Sigmoid colon (tissue), 4 donors: ENCODE measurements around the gene ARID5A.

ENCODE experiments used
- EP300 ChIP-seq, 4 donors: sonication (generic); formaldehyde crosslinking; IDR thresholded peaks; one replicate each; pipeline ENCODE4 v1.6.1; 2017; ENCODE audit warnings: antibody characterized with exemption in 4 of 4
- POLR2A ChIP-seq, 2 donors: fragments of 450-650 bp; IDR thresholded peaks; one replicate each; pipeline ENCODE4 v1.6.1; 2016; ENCODE audit warnings: antibody characterized with exemption in 2 of 2, mild to moderate bottlenecking in 2 of 2, moderate library complexity in 2 of 2
- POLR2AphosphoS5 ChIP-seq, 4 donors: sonication (generic); formaldehyde crosslinking; IDR thresholded peaks; one replicate each; pipeline ENCODE4 v1.6.1; 2017; ENCODE audit warnings: antibody characterized with exemption in 4 of 4
- TF ChIP-seq, protein P1 (sequence below), 4 experiments: fragments of 450-650 bp in 3 of 4; fragments of 200-600 bp in 1 of 4; IDR thresholded peaks; one replicate each; pipeline ENCODE4 v1.5.1; 2016 to 2019; ENCODE audit warnings: antibody characterized with exemption in 4 of 4, mild to moderate bottlenecking in 3 of 4, moderate library complexity in 2 of 4

DNA sequence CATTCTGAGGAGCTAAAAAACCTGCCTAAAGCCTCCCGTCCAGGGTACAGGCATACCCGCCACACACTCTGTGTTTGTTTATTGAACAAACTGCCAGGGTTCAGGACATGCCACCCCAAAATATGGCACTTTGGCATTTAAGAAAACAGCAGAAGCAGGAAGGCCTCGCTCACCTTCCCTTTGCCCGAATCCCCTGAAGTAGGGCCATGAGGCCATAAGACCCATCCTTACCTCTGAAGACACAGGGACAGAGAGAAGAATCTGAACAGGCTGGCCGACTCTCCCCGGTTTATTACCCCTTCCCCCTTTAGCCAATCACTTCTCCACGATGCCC lies 29.7 kb upstream of the ARID5A start:
- TF ChIP-seq POLR2A (IDR thresholded peaks at IDR 0.05) = no peak
- no peak for TF ChIP-seq POLR2AphosphoS5 (IDR thresholded peaks at IDR 0.05)
- TF ChIP-seq, protein P1, sequence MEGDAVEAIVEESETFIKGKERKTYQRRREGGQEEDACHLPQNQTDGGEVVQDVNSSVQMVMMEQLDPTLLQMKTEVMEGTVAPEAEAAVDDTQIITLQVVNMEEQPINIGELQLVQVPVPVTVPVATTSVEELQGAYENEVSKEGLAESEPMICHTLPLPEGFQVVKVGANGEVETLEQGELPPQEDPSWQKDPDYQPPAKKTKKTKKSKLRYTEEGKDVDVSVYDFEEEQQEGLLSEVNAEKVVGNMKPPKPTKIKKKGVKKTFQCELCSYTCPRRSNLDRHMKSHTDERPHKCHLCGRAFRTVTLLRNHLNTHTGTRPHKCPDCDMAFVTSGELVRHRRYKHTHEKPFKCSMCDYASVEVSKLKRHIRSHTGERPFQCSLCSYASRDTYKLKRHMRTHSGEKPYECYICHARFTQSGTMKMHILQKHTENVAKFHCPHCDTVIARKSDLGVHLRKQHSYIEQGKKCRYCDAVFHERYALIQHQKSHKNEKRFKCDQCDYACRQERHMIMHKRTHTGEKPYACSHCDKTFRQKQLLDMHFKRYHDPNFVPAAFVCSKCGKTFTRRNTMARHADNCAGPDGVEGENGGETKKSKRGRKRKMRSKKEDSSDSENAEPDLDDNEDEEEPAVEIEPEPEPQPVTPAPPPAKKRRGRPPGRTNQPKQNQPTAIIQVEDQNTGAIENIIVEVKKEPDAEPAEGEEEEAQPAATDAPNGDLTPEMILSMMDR (IDR thresholded peaks at IDR 0.05) = no peak
- no peak for TF ChIP-seq EP300 (IDR thresholded peaks at IDR 0.05)
